Rectal smooth muscle tissue (tissue), 1 donor: ENCODE results near the gene RAD1.

ENCODE experiments used
- H3K27ac ChIP-seq: one replicate; pipeline ENCODE4 v1.7.0; 2013; ENCODE audit warnings: low read depth, low read length, inconsistent platforms
- H3K27me3 ChIP-seq: one replicate; pipeline ENCODE4 v1.7.0; 2013; ENCODE audit warnings: low read length; ENCODE audit not compliant: control insufficient read depth, insufficient read depth
- H3K36me3 ChIP-seq: one replicate; pipeline ENCODE4 v1.7.0; 2013; ENCODE audit warnings: low read length; ENCODE audit not compliant: control insufficient read depth, insufficient read depth
- H3K4me1 ChIP-seq: one replicate; pipeline ENCODE4 v1.7.0; 2013; ENCODE audit warnings: low read length; ENCODE audit not compliant: control insufficient read depth, insufficient read depth
- H3K4me3 ChIP-seq: one replicate; pipeline ENCODE4 v1.7.0; 2013; ENCODE audit warnings: low read length
- H3K9ac ChIP-seq: one replicate; pipeline ENCODE4 v1.7.0; 2013; ENCODE audit warnings: low read length

Gene RAD1

GRCh38 chr5:34915139-34915855 is at the start of gene RAD1, which contains the start of gene BRIX1:
RAD1 (minus strand) TSS chr5:34915504; CDS start chr5:34914892, 612 bp downstream.
BRIX1 (plus strand) TSS chr5:34915711; CDS start chr5:34915739, 28 bp downstream.
- Histone ChIP-seq H3K27ac (peak within 1 kb of the TSS; percentile 68), H3K27me3 (no peaks in the 10 kb centered on the region), H3K4me1 (peaks cover 15% of the 10 kb centered on the region), H3K36me3 (peaks cover 9% of the 10 kb centered on the region), H3K4me3 (peak within 1 kb of the TSS; percentile 99), H3K9ac (peak within 1 kb of the TSS; percentile 84)

- no peak overlapping the region for H3K4me3 ChIP-seq
- no peak overlapping the region for H3K27ac ChIP-seq
- H3K9ac ChIP-seq = no peak overlapping the region
- H3K4me1 ChIP-seq = no peaks in the 10 kb centered on the region
- H3K36me3 ChIP-seq = peaks cover 2% of the 10 kb centered on the region
- H3K27me3 ChIP-seq = no peaks in the 10 kb centered on the region
Observed at GRCh38 chr5:34959323-34959722, 44.0 kb upstream of the RAD1 start.

GRCh38 chr5:34957857-34958690 is 42.8 kb upstream of the RAD1 start:
- H3K4me1 ChIP-seq = no peaks in the 10 kb centered on the region
- H3K9ac ChIP-seq = no peak overlapping the region
- H3K27me3 ChIP-seq = no peaks in the 10 kb centered on the region
- H3K4me3 ChIP-seq = no peak overlapping the region
- H3K36me3 ChIP-seq = peaks cover 2% of the 10 kb centered on the region
- H3K27ac ChIP-seq = no peak overlapping the region

GRCh38 chr5:34957321-34957720 is 42.0 kb upstream of the RAD1 start:
- H3K4me1 ChIP-seq = no peaks in the 10 kb centered on the region
- no peak overlapping the region for H3K4me3 ChIP-seq
- H3K36me3 ChIP-seq = peaks cover 2% of the 10 kb centered on the region
- no peak overlapping the region for H3K9ac ChIP-seq
- H3K27ac ChIP-seq = no peak overlapping the region
- H3K27me3 ChIP-seq = no peaks in the 10 kb centered on the region

- Histone ChIP-seq H3K9ac (no peak overlapping the region), H3K27ac (no peak overlapping the region), H3K4me1 (no peaks in the 10 kb centered on the region), H3K36me3 (peaks cover 23% of the 10 kb centered on the region), H3K4me3 (no peak overlapping the region), H3K27me3 (no peaks in the 10 kb centered on the region)
Observed at GRCh38 chr5:34944460-34945047, 29.2 kb upstream of the RAD1 start.

- Histone ChIP-seq H3K4me1 (no peaks in the 10 kb centered on the region), H3K27ac (no peak overlapping the region), H3K27me3 (no peaks in the 10 kb centered on the region), H3K4me3 (no peak overlapping the region), H3K9ac (no peak overlapping the region), H3K36me3 (peaks cover 18% of the 10 kb centered on the region)
Observed at GRCh38 chr5:34944044-34944443, 28.7 kb upstream of the RAD1 start.

- Histone ChIP-seq H3K36me3 (peaks cover 22% of the 10 kb centered on the region), H3K9ac (no peak overlapping the region), H3K27ac (no peak overlapping the region)
Observed at GRCh38 chr5:34941936-34942335, 26.6 kb upstream of the RAD1 start.

GRCh38 chr5:34932947-34933346 is 17.6 kb upstream of the RAD1 start:
- Histone ChIP-seq H3K4me1 (peaks cover 7% of the 10 kb centered on the region), H3K27ac (no peak overlapping the region), H3K27me3 (no peaks in the 10 kb centered on the region), H3K4me3 (no peak overlapping the region), H3K36me3 (peaks cover 9% of the 10 kb centered on the region), H3K9ac (no peak overlapping the region)

More at GRCh38 chr5:34941936-34942335, 26.6 kb upstream of the RAD1 start:
- no peaks in the 10 kb centered on the region for H3K27me3 ChIP-seq
- no peak overlapping the region for H3K4me3 ChIP-seq
- H3K4me1 ChIP-seq = no peaks in the 10 kb centered on the region

GRCh38 chr5:34930870-34931269 is 15.6 kb upstream of the RAD1 start:
- H3K4me1 ChIP-seq = peaks cover 7% of the 10 kb centered on the region

GRCh38 chr5:34930462-34930844 is 15.1 kb upstream of the RAD1 start:
- no peaks in the 10 kb centered on the region for H3K27me3 ChIP-seq
- H3K4me1 ChIP-seq = peaks cover 7% of the 10 kb centered on the region
- peak overlapping the region; percentile 89 for H3K27ac ChIP-seq

More at GRCh38 chr5:34930870-34931269, 15.6 kb upstream of the RAD1 start:
- Histone ChIP-seq H3K4me3 (peak overlapping the region; percentile 77), H3K9ac (no peak overlapping the region), H3K27me3 (no peaks in the 10 kb centered on the region), H3K27ac (peak overlapping the region; percentile 89), H3K36me3 (no peaks in the 10 kb centered on the region)

GRCh38 chr5:34929720-34930461 is 14.6 kb upstream of the RAD1 start:
- Histone ChIP-seq H3K9ac (peak overlapping the region; percentile 90), H3K36me3 (no peaks in the 10 kb centered on the region), H3K27ac (peak overlapping the region; percentile 89), H3K27me3 (no peaks in the 10 kb centered on the region), H3K4me3 (peak overlapping the region; percentile 77), H3K4me1 (peaks cover 7% of the 10 kb centered on the region)

More at GRCh38 chr5:34930462-34930844, 15.1 kb upstream of the RAD1 start:
- H3K4me3 ChIP-seq = peak overlapping the region; percentile 77
- H3K9ac ChIP-seq = no peak overlapping the region
- H3K36me3 ChIP-seq = no peaks in the 10 kb centered on the region
